ENCODE data around the gene IL1R1.

Gene IL1R1

GRCh38 chr2:102141011-102141943, 1.3 kb upstream of the IL1R1 start:
- no peak for DNase-seq

- no peak for DNase-seq
Measured at GRCh38 chr2:102142829-102143449, 393 bp downstream of the IL1R1 start.

GRCh38 chr2:102143450-102143985, 972 bp downstream of the IL1R1 start:
- no peak for DNase-seq

GRCh38 chr2:102144128-102144527, 1.6 kb downstream of the IL1R1 start:
- no peak for DNase-seq

GRCh38 chr2:102145107-102145506, 2.6 kb downstream of the IL1R1 start:
- DNase-seq: no peak

GRCh38 chr2:102145934-102146333, 3.4 kb downstream of the IL1R1 start:
- DNase-seq: no peak

- DNase-seq: no peak
Measured at GRCh38 chr2:102147935-102148334, 5.4 kb downstream of the IL1R1 start.

GRCh38 chr2:102149243-102149642, 6.7 kb downstream of the IL1R1 start:
- DNase-seq: no peak

GRCh38 chr2:102149644-102150455, 7.3 kb downstream of the IL1R1 start:
- DNase-seq: no peak

GRCh38 chr2:102154364-102154763, 11.8 kb downstream of the IL1R1 start:
- DNase-seq: no peak

- no peak for DNase-seq
Measured at GRCh38 chr2:102154946-102155702, 12.6 kb downstream of the IL1R1 start.

- DNase-seq: no peak
Measured at GRCh38 chr2:102155703-102156515, 13.4 kb downstream of the IL1R1 start.

- no peak for DNase-seq
Measured at GRCh38 chr2:102158011-102158755, 15.6 kb downstream of the IL1R1 start.

GRCh38 chr2:102159295-102159694, 16.7 kb downstream of the IL1R1 start:
- DNase-seq: no peak

- peak in 1 of 2 experiments; percentile 8 for DNase-seq
Measured at GRCh38 chr2:102166189-102166845, 23.8 kb downstream of the IL1R1 start.

GRCh38 chr2:102168026-102168771, 25.7 kb downstream of the IL1R1 start:
- DNase-seq: no peak

GRCh38 chr2:102171946-102172345, 29.4 kb downstream of the IL1R1 start:
- DNase-seq: no peak

GRCh38 chr2:102172745-102173144, 30.2 kb downstream of the IL1R1 start:
- DNase-seq: no peak

GRCh38 chr2:102176172-102176571, 33.6 kb downstream of the IL1R1 start:
- DNase-seq: no peak
